ENCODE results near the gene MCU. TPM values are rescaled to one million over a fixed set of nuclear protein-coding genes. Genes with fewer than 3 reads are reported as not detected.
A peak's percentile ranks its signal among the peaks of the same experiment; 100 is the strongest.
"Not testable (repeated sequence)": the region's sequence is repeated elsewhere in the genome, so short reads cannot be mapped to it uniquely, and the experiment has no call there.

The MCU gene
- total and polyA plus RNA-seq, 2 donors = 14.7 TPM

DNA sequence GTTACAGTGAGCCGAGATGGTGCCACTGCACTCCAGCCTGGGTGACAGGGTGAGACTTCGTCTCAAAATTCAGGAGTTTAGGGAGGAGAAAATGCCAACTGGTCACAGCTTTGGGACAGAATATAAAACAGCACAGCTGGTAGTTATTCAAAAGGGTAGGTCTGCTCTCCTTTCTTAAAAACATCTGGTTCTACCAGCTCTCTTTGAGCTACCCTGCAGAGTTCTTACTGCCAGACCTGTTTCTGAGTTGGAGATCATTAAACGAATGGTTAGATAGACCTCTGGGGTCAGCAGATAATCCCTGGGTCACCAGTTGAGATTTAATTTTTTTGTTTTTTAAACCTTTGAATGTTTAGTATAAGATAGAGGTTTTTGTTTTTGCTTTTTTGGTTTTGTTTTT lies 52.6 kb downstream of the MCU start:
- WGBS = 98% methylated on average over 3 of the region's 3 CpGs

DNA sequence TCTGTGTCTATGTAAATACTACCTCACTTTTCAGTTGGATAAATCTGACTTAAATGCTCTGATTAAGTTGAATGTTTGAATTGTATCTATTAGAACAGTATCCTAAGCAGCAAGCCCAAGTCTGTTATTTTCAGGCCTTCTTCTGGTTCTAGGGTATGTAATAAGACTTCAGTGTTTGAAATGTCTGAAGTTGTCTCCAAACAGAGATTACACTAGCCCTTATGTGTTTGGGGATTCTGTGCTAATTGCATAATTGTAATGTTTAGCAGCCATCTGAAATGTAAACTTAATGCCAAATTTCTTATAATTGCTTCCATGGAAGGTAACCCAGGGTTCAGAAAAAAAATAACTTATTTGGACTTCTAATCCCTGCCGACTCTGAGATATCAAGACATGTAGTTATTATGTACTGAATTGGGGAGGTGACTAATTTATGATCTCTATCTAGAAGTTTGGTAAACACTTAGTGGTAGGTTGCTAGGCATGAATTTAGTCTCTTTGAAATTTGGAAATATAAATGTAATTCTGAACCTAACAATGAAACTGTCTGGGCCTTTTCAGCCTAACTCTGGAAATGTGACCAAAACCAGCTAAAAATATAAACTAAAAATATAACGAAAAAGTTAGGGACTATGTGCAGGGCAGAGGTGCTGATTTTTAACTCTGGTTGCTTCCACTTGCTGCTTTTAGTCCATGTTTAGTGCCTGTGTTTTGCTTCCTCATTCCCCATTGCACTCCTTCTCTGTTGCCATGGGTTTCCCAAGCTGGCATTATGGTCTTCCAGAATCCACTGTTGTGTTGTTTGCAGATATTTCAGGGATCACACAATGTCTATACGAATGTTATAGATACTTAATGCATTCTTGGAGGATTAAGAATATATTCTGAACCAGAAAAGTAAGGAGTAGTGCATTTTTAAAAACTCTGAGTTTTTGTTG lies 54.8 kb downstream of the MCU start:
- H3K27ac ChIP-seq (ENCODE audit: low read depth in 1 of 2, low read length in 1 of 2) = no peak overlapping the region
- H3K9me3 ChIP-seq (ENCODE audit: control insufficient read depth in 2 of 2, insufficient read depth in 1 of 2, low read length in 1 of 2) = no peaks in the 10 kb centered on the region
- H3K4me1 ChIP-seq (ENCODE audit: control insufficient read depth in 2 of 2, insufficient read depth in 2 of 2, low read length in 2 of 2) = no peaks in the 10 kb centered on the region
- H3K4me3 ChIP-seq (ENCODE audit: low read length in 2 of 2) = no peak overlapping the region
- H3K36me3 ChIP-seq (ENCODE audit: control insufficient read depth in 2 of 2, insufficient read depth in 2 of 2, low read length in 1 of 2) = no peaks in the 10 kb centered on the region
- no peak for DNase-seq (ENCODE audit: low read depth in 6 of 9, low spot score in 9 of 9)
- 92% methylated on average over 3 of the region's 3 CpGs for WGBS
- H3K27me3 ChIP-seq (ENCODE audit: control insufficient read depth in 2 of 2, insufficient read depth in 1 of 2, low read length in 1 of 2) = no peaks in the 10 kb centered on the region

More for the DNA sequence above, 52.6 kb downstream of the MCU start:
- Histone ChIP-seq H3K27me3 (ENCODE audit: control insufficient read depth in 2 of 2, insufficient read depth in 1 of 2, low read length in 1 of 2) (no peaks in the 10 kb centered on the region), H3K4me1 (ENCODE audit: control insufficient read depth in 2 of 2, insufficient read depth in 2 of 2, low read length in 2 of 2) (no peaks in the 10 kb centered on the region), H3K4me3 (ENCODE audit: low read length in 2 of 2) (no peak overlapping the region), H3K36me3 (ENCODE audit: control insufficient read depth in 2 of 2, insufficient read depth in 2 of 2, low read length in 1 of 2) (no peaks in the 10 kb centered on the region), H3K9me3 (ENCODE audit: control insufficient read depth in 2 of 2, insufficient read depth in 1 of 2, low read length in 1 of 2) (no peaks in the 10 kb centered on the region), H3K27ac (ENCODE audit: low read depth in 1 of 2, low read length in 1 of 2) (no peak overlapping the region)
- DNase-seq (ENCODE audit: low read depth in 6 of 9, low spot score in 9 of 9) = no peak

DNA sequence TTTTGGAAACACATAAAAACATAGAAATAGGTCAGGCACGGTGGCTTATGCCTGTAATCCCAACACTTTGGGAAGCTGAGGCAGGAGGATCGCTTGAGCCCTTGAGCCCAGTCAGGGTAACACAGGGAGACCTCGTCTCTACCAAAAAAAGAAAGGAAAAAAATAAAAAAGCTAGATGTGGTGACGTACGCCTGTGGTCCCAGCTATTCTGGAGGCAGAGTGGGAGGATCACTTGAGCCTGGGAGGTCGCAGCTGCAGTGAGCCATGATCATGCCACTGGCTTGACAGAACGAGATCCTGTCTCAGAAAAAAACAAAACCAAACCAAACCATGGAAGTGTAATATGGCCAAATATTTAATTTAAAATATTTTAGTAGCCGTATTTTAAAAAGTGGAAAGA lies 55.6 kb downstream of the MCU start:
- 97% methylated on average over 8 of the region's 8 CpGs for WGBS
- H3K36me3 ChIP-seq (ENCODE audit: control insufficient read depth in 2 of 2, insufficient read depth in 2 of 2, low read length in 1 of 2) = no peaks in the 10 kb centered on the region
- H3K9me3 ChIP-seq (ENCODE audit: control insufficient read depth in 2 of 2, insufficient read depth in 1 of 2, low read length in 1 of 2) = no peaks in the 10 kb centered on the region
- no peak overlapping the region for H3K27ac ChIP-seq (ENCODE audit: low read depth in 1 of 2, low read length in 1 of 2)
- H3K4me3 ChIP-seq (ENCODE audit: low read length in 2 of 2) = no peak overlapping the region
- H3K27me3 ChIP-seq (ENCODE audit: control insufficient read depth in 2 of 2, insufficient read depth in 1 of 2, low read length in 1 of 2) = no peaks in the 10 kb centered on the region
- DNase-seq (ENCODE audit: low read depth in 6 of 9, low spot score in 9 of 9) = no peak
- no peaks in the 10 kb centered on the region for H3K4me1 ChIP-seq (ENCODE audit: control insufficient read depth in 2 of 2, insufficient read depth in 2 of 2, low read length in 2 of 2)

DNA sequence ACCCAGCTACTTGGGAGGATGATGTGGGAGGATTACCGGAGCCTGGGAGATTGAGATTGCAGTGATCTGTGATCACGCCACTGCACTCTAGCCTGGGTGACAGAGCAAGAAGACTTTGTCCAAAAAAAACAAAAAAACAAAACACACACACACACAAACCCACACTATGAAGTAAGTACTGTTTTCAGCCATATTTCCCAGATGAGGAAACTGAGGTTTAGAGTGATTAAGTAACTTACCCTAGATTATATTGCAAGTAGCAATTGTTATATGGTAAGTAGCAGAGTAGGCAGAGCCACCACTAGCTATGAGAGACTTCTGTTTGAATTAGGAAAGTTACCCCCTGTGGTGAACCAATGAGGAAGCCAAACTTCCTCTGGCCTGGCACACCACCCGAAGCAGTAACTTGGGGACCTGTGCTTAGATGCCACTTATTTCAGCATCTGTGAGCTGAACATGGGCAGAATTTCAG lies 61.9 kb downstream of the MCU start:
- no peaks in the 10 kb centered on the region for H3K4me1 ChIP-seq (ENCODE audit: control insufficient read depth in 2 of 2, insufficient read depth in 2 of 2, low read length in 2 of 2)
- no peaks in the 10 kb centered on the region for H3K27me3 ChIP-seq (ENCODE audit: control insufficient read depth in 2 of 2, insufficient read depth in 1 of 2, low read length in 1 of 2)
- no peak overlapping the region for H3K27ac ChIP-seq (ENCODE audit: low read depth in 1 of 2, low read length in 1 of 2)
- H3K36me3 ChIP-seq (ENCODE audit: control insufficient read depth in 2 of 2, insufficient read depth in 2 of 2, low read length in 1 of 2) = no peaks in the 10 kb centered on the region
- no peak overlapping the region for H3K4me3 ChIP-seq (ENCODE audit: low read length in 2 of 2)
- WGBS = 65% methylated on average over 3 of the region's 3 CpGs
- no peaks in the 10 kb centered on the region for H3K9me3 ChIP-seq (ENCODE audit: control insufficient read depth in 2 of 2, insufficient read depth in 1 of 2, low read length in 1 of 2)
- DNase-seq (ENCODE audit: low read depth in 6 of 9, low spot score in 9 of 9) = peak in 2 of 9 donors; percentile 0 to 1

DNA sequence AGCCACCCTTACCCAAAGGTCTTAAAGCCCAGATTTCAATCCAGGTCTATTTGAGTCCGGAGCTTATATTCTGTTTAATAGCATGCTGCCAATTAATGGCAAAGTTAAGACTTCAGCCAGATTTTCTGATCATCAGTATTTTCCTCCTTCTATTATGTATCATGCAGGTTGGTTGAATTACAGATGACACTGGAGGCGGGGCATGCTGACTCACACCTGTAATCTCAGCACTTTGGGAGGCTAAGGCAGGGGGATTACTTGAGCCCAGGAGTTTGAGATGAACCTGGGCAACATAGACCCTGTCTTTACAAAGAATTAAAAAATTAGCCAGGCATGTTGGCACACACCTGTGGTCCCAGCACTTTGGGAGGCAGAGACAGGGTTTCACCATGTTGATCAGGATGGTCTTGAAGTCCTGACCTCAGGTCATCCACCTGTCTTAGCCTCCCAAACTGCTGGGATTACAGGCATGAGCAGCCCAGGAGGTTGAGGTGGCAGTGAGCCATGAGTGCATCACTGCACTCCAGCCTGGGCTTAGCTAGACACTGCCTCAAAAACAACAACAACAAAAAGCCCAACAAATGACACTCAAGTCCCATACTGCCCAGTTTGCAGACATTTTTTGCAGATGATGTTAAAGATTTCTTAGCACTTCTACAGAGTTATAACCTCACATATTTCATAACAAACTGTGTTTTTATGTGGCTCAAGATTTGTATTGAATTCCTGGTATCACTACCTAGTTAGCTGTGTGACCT lies 62.5 kb downstream of the MCU start:
- no peaks in the 10 kb centered on the region for H3K27me3 ChIP-seq (ENCODE audit: control insufficient read depth in 2 of 2, insufficient read depth in 1 of 2, low read length in 1 of 2)
- no peaks in the 10 kb centered on the region for H3K4me1 ChIP-seq (ENCODE audit: control insufficient read depth in 2 of 2, insufficient read depth in 2 of 2, low read length in 2 of 2)
- no peak overlapping the region for H3K4me3 ChIP-seq (ENCODE audit: low read length in 2 of 2)
- DNase-seq (ENCODE audit: low read depth in 6 of 9, low spot score in 9 of 9) = no peak
- no peak overlapping the region for H3K27ac ChIP-seq (ENCODE audit: low read depth in 1 of 2, low read length in 1 of 2)
- no peaks in the 10 kb centered on the region for H3K36me3 ChIP-seq (ENCODE audit: control insufficient read depth in 2 of 2, insufficient read depth in 2 of 2, low read length in 1 of 2)
- H3K9me3 ChIP-seq (ENCODE audit: control insufficient read depth in 2 of 2, insufficient read depth in 1 of 2, low read length in 1 of 2) = no peaks in the 10 kb centered on the region
- WGBS = over 99% methylated on average over 2 of the region's 2 CpGs

DNA sequence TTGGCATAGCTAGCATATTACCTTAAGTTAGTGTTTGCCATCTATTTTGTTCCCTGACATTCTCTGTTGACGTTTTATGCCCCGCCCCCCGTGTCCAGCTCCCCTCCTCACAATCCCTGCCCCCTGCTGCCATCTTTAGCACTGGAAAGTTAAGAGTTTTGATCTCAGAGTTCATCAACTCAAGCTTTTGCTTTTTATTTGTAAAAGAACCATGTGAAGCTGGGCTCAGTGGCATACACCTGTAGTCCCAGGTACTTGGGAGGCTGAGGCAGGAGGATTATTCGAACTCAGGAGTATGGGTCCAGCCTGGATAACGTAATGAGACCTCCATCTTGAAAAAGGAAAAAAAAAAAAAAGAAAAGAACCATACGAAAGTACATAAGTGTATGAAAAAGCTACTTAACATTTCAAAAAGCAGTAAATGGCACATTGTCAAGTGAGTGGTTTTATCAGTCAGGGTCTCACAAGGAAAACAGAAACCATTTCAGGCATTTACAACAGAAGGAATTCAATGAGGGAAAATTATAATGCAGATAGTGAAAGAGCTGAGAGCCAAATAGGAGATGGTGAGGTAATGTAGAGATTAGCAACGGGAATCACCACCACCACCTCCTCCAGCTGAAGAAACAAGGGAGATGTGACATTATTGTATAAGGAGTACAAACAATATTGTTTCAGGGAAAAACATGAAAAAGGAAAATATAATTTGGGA lies 64.9 kb downstream of the MCU start:
- no peak overlapping the region for H3K27ac ChIP-seq (ENCODE audit: low read depth in 1 of 2, low read length in 1 of 2)
- DNase-seq (ENCODE audit: low read depth in 6 of 9, low spot score in 9 of 9) = no peak
- WGBS = 97% methylated on average over 7 of the region's 7 CpGs
- H3K36me3 ChIP-seq (ENCODE audit: control insufficient read depth in 2 of 2, insufficient read depth in 2 of 2, low read length in 1 of 2) = no peaks in the 10 kb centered on the region
- H3K9me3 ChIP-seq (ENCODE audit: control insufficient read depth in 2 of 2, insufficient read depth in 1 of 2, low read length in 1 of 2) = no peaks in the 10 kb centered on the region
- no peak overlapping the region for H3K4me3 ChIP-seq (ENCODE audit: low read length in 2 of 2)
- no peaks in the 10 kb centered on the region for H3K27me3 ChIP-seq (ENCODE audit: control insufficient read depth in 2 of 2, insufficient read depth in 1 of 2, low read length in 1 of 2)
- H3K4me1 ChIP-seq (ENCODE audit: control insufficient read depth in 2 of 2, insufficient read depth in 2 of 2, low read length in 2 of 2) = no peaks in the 10 kb centered on the region

DNA sequence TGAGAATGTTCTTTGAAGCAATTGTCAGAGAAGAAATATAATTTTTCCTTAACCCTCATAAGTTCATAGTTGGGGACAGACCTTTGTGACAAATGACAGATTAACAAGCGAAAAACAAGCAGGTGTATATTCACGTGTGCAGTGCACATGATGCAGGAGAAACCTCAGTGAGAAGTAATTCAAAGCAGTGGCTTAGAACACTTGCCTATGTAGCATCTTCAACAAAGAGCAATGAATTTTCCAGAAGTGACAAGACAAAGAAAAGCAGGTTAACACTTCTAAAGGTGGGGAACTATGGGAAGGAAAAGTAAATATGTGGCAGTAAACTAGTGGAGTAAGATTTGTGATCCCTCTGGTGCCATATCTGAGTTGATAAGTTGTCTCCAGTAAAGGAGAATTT lies 65.8 kb downstream of the MCU start:
- Histone ChIP-seq H3K9me3 (ENCODE audit: control insufficient read depth in 2 of 2, insufficient read depth in 1 of 2, low read length in 1 of 2) (no peaks in the 10 kb centered on the region), H3K27ac (ENCODE audit: low read depth in 1 of 2, low read length in 1 of 2) (no peak overlapping the region), H3K4me3 (ENCODE audit: low read length in 2 of 2) (no peak overlapping the region), H3K27me3 (ENCODE audit: control insufficient read depth in 2 of 2, insufficient read depth in 1 of 2, low read length in 1 of 2) (no peaks in the 10 kb centered on the region), H3K4me1 (ENCODE audit: control insufficient read depth in 2 of 2, insufficient read depth in 2 of 2, low read length in 2 of 2) (no peaks in the 10 kb centered on the region), H3K36me3 (ENCODE audit: control insufficient read depth in 2 of 2, insufficient read depth in 2 of 2, low read length in 1 of 2) (no peaks in the 10 kb centered on the region)
- WGBS = 96% methylated on average over 2 of the region's 2 CpGs
- DNase-seq (ENCODE audit: low read depth in 6 of 9, low spot score in 9 of 9) = no peak

DNA sequence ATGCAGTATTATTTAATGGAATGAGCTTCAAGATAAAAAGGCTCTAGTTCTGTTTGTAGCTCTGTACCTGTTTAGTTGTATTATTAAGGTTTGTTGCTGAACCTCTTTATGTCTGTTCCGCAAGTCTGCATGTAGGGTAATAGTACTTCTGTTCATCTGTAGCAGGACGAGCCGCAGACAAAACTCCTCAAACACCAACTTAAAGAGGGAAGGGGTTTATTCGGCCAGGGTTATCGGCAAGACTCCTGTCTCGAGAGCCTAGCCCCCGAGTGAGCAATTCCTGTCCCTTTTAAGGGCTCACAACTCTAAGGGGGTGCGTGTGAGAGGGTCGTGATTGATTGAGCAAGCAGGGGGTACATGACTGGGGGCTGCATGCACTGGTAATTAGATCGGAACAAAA lies 67.0 kb downstream of the MCU start:
- H3K36me3 ChIP-seq (ENCODE audit: control insufficient read depth in 2 of 2, insufficient read depth in 2 of 2, low read length in 1 of 2); H3K27ac ChIP-seq (ENCODE audit: low read depth in 1 of 2, low read length in 1 of 2); H3K9me3 ChIP-seq (ENCODE audit: control insufficient read depth in 2 of 2, insufficient read depth in 1 of 2, low read length in 1 of 2); H3K4me3 ChIP-seq (ENCODE audit: low read length in 2 of 2); H3K4me1 ChIP-seq (ENCODE audit: control insufficient read depth in 2 of 2, insufficient read depth in 2 of 2, low read length in 2 of 2); DNase-seq (ENCODE audit: low read depth in 6 of 9, low spot score in 9 of 9); H3K27me3 ChIP-seq (ENCODE audit: control insufficient read depth in 2 of 2, insufficient read depth in 1 of 2, low read length in 1 of 2): not testable (repeated sequence)
- 98% methylated on average over 10 of the region's 10 CpGs for WGBS

DNA sequence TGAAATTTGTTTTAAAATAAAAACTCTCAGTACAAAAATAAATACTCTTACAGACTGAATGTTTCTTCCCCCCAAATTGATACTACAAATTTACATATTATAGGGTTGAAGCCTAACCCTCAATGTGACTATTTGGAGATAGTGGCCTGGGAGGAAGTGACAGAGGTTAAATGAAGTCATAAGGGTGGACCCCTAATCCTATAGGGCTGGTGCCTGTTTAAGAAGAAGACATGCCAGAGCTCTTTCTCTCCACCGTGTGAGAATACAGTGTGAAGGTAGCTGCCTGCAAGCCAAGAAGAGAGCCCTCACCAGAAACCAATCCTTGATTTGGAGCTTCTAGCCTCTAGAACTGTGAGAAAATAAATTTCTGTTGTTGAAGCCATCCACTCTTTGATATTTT lies 67.6 kb downstream of the MCU start:
- DNase-seq (ENCODE audit: low read depth in 6 of 9, low spot score in 9 of 9) = no peak
- no peak overlapping the region for H3K4me3 ChIP-seq (ENCODE audit: low read length in 2 of 2)
- no peaks in the 10 kb centered on the region for H3K27me3 ChIP-seq (ENCODE audit: control insufficient read depth in 2 of 2, insufficient read depth in 1 of 2, low read length in 1 of 2)
- H3K4me1 ChIP-seq (ENCODE audit: control insufficient read depth in 2 of 2, insufficient read depth in 2 of 2, low read length in 2 of 2) = no peaks in the 10 kb centered on the region
- WGBS = 89% methylated on average over 1 of the region's 1 CpG
- H3K9me3 ChIP-seq (ENCODE audit: control insufficient read depth in 2 of 2, insufficient read depth in 1 of 2, low read length in 1 of 2) = no peaks in the 10 kb centered on the region
- H3K36me3 ChIP-seq (ENCODE audit: control insufficient read depth in 2 of 2, insufficient read depth in 2 of 2, low read length in 1 of 2) = no peaks in the 10 kb centered on the region
- no peak overlapping the region for H3K27ac ChIP-seq (ENCODE audit: low read depth in 1 of 2, low read length in 1 of 2)

All from thymus (tissue), 11 donors.